NCI-H82 treated with DMSO at 0.1 percent for 48 hours (cell line): Measurements from ENCODE around the gene MAN1A1.
"Not testable (repeated sequence)": the region's sequence is repeated elsewhere in the genome, so short reads cannot be mapped to it uniquely, and the experiment has no call there.

Experiments
- DNase-seq: peaks from one replicate; lab custom pipeline; 2025; ENCODE audit not compliant: unreplicated experiment; lab: John Stamatoyannopoulos, UW

Gene MAN1A1

DNA sequence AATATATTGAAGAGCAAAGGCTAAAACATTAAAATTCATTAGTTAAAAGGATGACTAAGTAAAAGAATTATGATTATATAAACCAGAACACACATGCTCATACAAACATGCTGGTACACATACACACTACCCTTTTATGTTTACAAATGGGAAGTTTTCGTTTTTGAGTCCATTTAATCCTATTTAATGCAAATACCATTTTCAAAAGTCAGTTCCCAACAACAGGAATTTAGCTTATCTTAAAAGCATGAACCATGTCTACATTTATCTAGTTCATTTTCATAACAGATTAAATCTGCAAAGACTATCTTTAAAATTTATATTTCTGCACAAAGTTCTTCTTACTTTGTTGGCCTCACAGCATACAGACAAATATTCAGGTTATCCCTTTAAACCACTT is 42.5 kb downstream of the MAN1A1 start:
- no peak for DNase-seq

DNA sequence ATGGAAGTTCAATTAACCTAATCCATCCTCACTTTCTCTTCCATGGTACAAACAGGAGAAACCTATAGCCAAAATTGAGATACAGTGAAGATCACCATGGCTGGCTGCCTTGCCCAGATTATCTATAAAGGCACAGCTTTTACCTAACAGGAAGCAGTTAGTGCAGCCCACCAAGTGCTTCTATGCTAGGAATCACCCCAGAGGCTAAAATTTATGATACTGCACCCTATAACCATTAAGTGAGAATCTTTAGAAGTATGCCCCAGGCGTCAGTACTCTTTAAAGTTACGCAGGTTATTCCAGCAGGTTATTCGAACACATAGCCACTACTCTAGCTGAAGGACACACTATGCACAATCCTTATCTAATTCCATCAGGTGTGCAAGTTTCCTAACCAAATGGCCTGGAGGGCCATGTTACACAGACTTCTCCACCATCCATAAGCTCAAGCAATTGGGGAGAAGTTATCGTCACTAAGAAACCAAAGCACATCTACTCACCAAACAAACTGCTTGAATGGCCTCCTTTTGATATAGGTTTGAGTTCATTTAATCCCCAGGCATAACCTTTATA is 43.1 kb downstream of the MAN1A1 start:
- no peak for DNase-seq

DNA sequence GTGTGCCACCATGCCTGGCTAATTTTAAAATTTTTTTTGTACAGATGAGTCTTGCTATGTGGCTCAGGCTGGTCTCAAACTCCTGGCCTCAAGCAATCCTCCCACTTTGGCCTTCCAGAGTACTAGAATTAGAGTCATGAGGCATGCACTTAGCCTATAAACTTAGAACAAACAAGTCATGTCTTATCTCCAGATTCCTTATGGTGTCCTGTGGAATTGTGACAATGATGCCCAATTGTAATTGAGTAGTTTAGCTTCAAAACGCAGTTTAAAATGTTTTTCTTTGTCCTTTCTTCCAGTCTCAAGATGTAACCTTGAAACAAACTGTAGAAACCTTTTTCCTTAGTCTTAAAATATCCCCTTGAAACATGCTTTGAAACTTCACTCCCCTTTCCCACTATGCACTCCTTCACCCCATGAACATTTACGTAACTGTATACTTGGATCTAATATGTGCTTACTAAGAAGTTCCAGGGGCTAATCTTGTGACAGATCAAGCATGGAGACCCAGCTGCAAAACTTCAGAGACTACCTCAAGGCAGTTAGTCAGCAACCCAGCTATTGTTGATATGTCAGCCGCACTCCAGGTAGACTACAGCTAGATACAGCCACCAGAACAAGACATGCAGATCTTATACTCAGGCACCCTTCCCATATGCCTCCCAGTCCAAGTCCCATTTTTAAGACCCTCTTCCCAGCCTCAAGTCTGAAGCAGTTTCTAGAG is 46.2 kb downstream of the MAN1A1 start:
- no peak for DNase-seq

GRCh38 chr6:119301429-119301828 is 48.1 kb downstream of the MAN1A1 start:
- DNase-seq, result no peak

- DNase-seq, result no peak
Measured at GRCh38 chr6:119299694-119300093, 49.9 kb downstream of the MAN1A1 start.

DNA sequence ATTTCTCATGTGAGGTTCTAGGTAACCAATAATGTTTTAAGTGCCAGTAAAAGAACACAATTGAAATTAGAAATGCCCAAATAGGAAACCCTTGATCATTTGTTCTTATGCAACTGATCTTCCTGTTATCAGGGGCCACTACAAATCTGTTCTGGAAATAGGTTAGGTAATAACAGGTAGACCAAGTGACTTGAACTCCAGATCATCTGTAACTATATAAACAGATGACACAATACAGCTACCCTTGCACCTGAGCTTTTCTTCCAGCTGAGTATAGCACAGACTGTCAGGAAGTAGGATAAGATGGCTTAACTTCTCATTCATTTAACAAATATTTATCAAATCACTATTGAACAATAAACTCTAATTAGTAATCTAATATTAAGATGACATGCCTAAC is 52.5 kb downstream of the MAN1A1 start:
- DNase-seq, result no peak

GRCh38 chr6:119296036-119297035 is 53.2 kb downstream of the MAN1A1 start:
- DNase-seq, result no peak

DNA sequence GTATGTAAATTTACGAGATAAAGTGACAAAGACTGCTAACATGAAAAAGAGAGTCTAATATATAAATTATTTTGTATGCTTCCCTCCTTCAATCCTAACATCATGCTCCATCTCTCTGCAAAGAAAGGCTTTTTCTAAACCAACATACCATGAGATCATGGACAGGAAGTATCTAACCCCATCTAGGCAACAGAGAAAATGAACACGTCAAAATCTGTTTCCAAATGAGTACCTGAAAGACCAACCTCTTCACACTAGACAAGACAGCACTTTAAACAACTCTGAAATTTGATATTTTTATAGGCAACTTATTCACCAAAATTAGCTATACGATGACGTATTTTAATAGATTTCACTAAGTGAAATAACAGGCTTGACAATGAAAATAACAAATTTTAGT is 54.6 kb downstream of the MAN1A1 start:
- DNase-seq, result no peak

- not testable (repeated sequence) for DNase-seq
Measured at GRCh38 chr6:119291060-119291459, 58.5 kb downstream of the MAN1A1 start.

DNA sequence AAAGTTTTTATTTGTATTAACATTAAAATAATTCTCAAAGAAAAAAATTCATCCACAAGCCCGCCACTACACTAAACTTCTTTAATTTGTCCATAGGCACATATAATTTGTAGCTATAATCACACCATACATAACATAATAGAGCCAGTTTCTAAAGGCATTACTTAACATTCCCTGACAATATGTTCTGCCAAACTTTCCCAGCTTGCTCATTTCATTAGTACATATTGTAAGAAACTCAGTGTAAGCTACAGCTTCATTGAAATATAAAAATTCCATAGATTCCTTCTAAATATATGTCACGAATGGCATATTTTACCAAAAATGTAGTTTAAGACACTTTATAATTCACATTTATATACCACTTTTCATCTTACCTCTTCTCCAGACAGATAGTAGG is 59.3 kb downstream of the MAN1A1 start:
- no peak for DNase-seq

DNA sequence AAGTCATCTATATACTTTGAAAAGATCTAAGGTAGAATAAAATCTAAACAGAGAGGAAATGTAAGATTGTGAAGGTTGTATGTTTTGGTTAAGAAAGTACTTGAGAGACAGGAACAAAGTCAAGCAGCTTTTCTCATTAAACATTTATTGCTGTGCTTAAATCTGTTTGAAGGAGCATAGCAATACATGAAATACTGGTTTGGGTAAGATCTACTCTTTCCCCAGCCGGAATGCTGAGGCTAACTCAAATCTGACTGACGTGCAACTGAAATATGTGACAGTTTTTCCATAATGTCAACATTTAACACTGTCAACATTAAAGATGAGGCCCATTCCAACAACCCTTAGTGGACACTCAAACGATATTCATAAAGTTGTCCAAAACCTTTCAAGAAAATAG is 59.9 kb downstream of the MAN1A1 start:
- DNase-seq, result no peak

GRCh38 chr6:119285908-119286625 is 63.5 kb downstream of the MAN1A1 start:
- DNase-seq, result no peak

DNA sequence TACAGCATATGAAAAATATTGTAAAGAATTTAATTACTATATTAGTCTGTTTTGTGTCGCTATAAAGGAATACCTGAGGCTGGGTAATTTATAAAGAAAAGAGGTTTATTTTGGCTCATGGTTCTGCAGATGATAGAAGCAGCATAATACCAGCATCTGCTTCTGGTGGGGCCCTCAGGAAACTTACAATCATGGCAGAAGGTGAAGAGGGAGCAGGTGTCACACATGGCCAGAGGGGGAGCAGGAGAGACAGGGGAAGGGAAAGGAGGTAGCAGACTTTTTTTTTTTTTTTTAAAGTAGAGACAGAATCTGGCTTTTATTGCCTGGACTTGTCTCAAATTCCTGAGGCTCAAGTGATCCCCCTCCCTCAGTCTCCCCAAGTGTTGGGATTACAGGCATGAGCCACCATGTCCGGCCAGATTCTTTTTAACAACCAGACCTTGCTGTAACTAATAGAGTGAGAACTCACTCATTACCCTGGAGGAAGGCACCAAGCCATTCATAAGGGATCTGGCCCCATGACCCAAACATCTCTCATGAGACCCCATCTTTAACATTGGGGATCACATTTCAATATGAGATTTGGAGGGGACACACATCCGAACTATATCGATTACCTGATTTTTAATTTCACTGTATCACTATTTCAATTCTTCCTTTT is 64.6 kb downstream of the MAN1A1 start:
- no peak for DNase-seq

DNA sequence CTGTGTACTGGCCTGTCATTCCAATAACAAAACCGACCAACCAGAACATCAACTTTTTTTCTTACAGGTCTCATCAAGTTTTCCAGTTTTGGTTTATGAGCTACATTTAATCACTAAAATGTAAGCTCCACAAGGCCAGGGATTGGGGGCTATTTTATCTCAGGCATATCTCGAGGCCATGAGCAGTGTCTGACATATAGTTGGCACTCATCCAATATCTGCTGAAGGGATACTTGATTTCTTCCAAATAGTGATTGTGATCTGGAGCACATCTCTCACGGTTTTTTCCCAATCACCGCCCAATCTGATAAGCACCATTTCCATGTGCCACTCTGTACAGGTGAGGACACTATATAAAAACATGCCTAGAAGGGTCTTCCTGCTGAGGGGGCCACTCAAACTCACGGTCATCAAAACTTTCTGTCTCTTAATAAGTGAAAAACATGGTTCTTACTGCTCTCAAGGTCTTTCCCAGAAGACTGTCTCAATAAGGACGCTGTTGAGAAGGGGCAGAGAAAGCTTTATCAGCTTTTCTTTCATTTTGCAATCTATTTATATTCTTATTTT is 65.5 kb downstream of the MAN1A1 start:
- DNase-seq, result no peak

DNA sequence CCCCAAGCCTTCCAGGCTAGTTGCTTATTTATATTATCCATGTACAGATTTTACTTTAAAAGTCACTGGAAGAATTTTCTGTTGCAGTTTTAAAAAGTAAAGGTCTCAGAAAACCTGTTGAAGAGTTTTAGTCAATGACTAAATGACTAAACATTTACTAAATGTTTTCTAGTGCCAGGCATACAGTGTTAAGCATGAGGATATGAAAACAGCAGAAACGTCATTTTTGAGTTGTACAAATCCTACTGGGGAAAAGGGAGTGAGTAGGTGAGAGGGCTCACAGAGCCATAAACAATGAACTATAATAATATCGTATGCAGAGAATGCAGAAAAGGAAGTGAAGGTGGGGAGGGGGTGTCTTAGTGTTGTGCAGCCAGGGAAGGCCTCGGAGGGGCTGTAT is 66.3 kb downstream of the MAN1A1 start:
- DNase-seq, result no peak

DNA sequence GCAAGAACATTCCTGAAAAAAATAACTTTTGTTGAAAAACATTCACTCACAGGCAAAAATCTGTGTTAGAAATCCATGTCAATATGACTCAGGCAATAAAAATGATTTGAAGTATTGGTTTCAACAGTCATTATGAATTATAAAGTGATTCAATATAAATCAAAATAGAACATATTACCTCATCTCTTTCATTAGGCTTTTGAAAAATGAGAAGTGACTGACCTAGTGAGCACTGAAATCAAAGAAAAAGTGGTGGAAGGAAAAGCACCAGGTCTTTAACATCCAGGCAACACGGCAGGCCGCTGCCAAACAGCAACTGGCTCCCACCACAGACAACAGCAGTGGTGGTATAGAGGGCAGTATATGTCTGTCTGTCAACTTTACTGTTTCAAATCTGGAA is 68.9 kb downstream of the MAN1A1 start:
- no peak for DNase-seq

- DNase-seq, result no peak
Measured at GRCh38 chr6:119280080-119280479, 69.5 kb downstream of the MAN1A1 start.

DNA sequence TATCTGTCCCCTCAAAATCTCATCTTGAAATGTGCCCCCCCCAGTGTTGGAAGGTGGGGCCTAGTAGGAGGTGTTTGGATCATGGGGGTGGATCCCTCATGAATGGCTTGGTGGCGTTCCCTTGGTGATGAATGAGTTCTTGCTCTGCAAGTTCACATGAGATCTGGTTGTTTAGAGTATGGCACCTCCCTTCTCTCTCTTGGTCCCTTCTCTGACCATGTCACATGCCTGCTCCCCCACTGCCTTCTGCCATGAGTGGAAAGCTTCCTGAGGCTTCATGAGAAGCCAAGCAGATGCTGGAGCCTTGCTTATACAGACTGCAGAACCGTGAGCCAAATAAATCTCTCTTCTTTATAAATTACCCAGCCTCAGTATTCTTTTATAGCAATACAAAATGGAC is 70.9 kb downstream of the MAN1A1 start:
- DNase-seq, result no peak

GRCh38 chr6:119277052-119277451 is 72.5 kb downstream of the MAN1A1 start:
- no peak for DNase-seq

DNA sequence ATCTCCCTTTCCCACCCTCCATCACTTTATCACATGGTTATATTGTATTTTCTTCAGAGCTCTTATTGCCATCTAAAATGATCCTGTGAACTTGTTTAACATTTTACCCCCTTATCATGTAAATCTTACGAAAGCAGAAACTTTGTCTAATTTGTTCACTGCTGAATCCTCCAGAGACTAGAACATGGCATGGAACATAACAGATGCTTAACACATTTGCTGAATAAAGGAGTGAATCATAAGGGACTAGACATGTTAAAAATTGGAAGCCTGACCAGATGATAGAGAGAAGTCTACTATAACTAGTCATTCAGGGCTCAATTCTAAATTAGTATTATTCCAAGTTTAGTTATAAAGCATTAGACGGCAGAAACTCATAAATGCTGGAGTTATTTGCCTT is 73.3 kb downstream of the MAN1A1 start:
- no peak for DNase-seq
